IPS DF 6.9 (cell line): Measurements from ENCODE around the gene SLC39A12.

Experiments
- DNase-seq: peaks from one replicate; pipeline ENCODE4 v3.0.0-alpha.2; 2013; ENCODE audit warnings: low read depth, low spot score
- H3K27ac ChIP-seq: one replicate; pipeline ENCODE4 v1.5.1; 2013; ENCODE audit warnings: low read length, control low read depth
- H3K27me3 ChIP-seq: 2 replicates; pipeline ENCODE4 v1.6.1; 2013; ENCODE audit warnings: mild to moderate bottlenecking, low read length; ENCODE audit not compliant: control insufficient read depth, insufficient read depth
- H3K36me3 ChIP-seq: 2 replicates; pipeline ENCODE4 v1.6.1; 2013; ENCODE audit warnings: low read length; ENCODE audit not compliant: control insufficient read depth, insufficient read depth
- H3K4me1 ChIP-seq: 2 replicates; pipeline ENCODE4 v1.6.1; 2013; ENCODE audit warnings: low read length; ENCODE audit not compliant: control insufficient read depth, insufficient read depth
- H3K4me3 ChIP-seq: 2 replicates; pipeline ENCODE4 v1.5.1; 2013; ENCODE audit warnings: mild to moderate bottlenecking, low read length
- H3K9me3 ChIP-seq: 2 replicates; pipeline ENCODE4 v1.6.1; 2013; ENCODE audit warnings: low read length, inconsistent platforms; ENCODE audit not compliant: control insufficient read depth, insufficient read depth
- WGBS: extraction: QIAGEN DNeasy Blood & Tissue Kit; methylation state at CpG from one replicate; pipeline ENCODE4 v1.1.7; 2013; ENCODE audit warnings: mixed read lengths, missing lambda C conversion rate; ENCODE audit not compliant: insufficient read length, insufficient coverage; 5-methylcytosine and 5-hydroxymethylcytosine counted together

Gene SLC39A12

DNA sequence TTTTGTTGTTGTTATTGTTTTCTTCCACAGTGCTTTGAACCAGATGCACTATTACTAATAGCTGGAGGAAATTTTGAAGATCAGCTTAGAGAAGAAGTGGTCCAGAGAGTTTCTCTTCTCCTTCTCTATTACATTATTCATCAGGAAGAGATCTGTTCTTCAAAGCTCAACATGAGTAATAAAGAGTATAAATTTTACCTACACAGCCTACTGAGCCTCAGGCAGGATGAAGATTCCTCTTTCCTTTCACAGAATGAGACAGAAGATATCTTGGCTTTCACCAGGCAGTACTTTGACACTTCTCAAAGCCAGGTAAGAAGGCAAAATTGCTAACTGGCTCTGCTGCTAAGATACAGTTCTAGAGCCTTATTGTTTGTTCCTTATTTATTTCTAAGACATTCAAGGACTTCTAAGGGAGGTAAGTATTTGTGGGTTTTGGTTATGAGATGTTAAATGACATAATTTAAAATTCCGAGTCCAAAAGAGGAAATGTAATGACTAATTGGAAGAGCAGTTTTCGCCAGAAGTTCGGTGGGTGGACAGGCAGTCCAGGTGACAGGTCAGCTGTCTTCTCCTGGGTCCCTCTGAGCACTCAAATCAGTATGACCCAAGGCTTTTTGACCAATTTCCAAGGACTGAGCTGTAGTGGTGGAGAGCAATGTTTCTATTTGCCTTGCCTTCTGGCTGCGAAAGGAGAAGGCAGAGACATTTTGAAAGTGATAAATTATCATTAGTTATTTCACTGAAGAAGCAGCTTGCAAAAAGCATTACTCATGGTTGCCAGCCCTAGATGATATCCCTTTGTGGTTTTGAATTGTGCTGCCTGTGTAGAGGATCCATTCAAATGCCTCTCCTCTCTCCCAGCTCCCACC, 10.1 kb downstream of the SLC39A12 start:
- Histone ChIP-seq H3K27me3 (no peaks in the 10 kb centered on the region), H3K4me3 (no peak overlapping the region), H3K9me3 (no peaks in the 10 kb centered on the region; the same call in 1 of the 2 replicates), H3K36me3 (no peaks in the 10 kb centered on the region), H3K27ac (no peak overlapping the region), H3K4me1 (no peaks in the 10 kb centered on the region)
- WGBS = 100% methylated on average over 1 of the region's 4 CpGs
- DNase-seq = no peak

- WGBS = no CpG with 5 or more reads among the region's 3 CpGs
- no peak for DNase-seq
- no peaks in the 10 kb centered on the region; the same call in 1 of the 2 replicates for H3K9me3 ChIP-seq
- no peaks in the 10 kb centered on the region for H3K36me3 ChIP-seq
- H3K27me3 ChIP-seq = no peaks in the 10 kb centered on the region
- no peaks in the 10 kb centered on the region for H3K4me1 ChIP-seq
- H3K4me3 ChIP-seq = no peak overlapping the region
- H3K27ac ChIP-seq = no peak overlapping the region
Measured at GRCh38 chr10:17963431-17963830, 11.7 kb downstream of the SLC39A12 start.

DNA sequence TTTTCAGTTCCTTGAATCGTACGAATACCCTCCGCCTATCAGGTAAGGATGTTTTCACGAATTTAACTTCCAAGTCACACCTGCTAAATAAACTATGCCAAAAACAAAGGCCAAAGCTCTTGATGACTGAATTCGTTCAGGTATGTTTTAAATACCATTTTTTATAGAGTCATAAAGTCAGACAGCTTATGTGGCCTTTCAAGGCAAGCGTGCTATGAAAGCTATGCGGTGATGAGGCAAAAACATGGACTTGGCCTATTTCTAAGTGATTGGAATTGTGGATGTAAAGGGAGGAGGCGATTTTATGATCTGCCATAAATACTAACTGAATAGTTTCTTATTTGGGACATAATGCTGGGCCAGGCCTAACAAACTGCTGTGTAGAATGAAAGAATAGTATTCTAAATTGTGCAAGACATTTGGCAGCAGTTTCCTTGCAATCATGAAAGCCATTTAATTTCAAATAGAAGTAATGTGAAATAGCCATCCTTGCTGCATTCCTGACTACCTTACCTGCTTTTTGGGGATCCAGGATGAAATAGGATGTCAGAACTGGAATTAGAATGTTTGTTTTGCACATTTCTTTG, 14.0 kb downstream of the SLC39A12 start:
- H3K27me3 ChIP-seq = no peaks in the 10 kb centered on the region
- H3K36me3 ChIP-seq = no peaks in the 10 kb centered on the region
- H3K9me3 ChIP-seq = no peaks in the 10 kb centered on the region
- no peaks in the 10 kb centered on the region for H3K4me1 ChIP-seq
- no peak overlapping the region for H3K27ac ChIP-seq
- no peak for DNase-seq
- no CpG with 5 or more reads among the region's 8 CpGs for WGBS
- no peak overlapping the region for H3K4me3 ChIP-seq

GRCh38 chr10:17974505-17974904, 22.8 kb downstream of the SLC39A12 start:
- DNase-seq = no peak
- no peaks in the 10 kb centered on the region for H3K27me3 ChIP-seq
- H3K4me1 ChIP-seq = no peaks in the 10 kb centered on the region
- H3K36me3 ChIP-seq = no peaks in the 10 kb centered on the region
- no peaks in the 10 kb centered on the region for H3K9me3 ChIP-seq
- WGBS = no CpG with 5 or more reads among the region's 3 CpGs
- H3K27ac ChIP-seq = no peak overlapping the region
- H3K4me3 ChIP-seq = no peak overlapping the region

DNA sequence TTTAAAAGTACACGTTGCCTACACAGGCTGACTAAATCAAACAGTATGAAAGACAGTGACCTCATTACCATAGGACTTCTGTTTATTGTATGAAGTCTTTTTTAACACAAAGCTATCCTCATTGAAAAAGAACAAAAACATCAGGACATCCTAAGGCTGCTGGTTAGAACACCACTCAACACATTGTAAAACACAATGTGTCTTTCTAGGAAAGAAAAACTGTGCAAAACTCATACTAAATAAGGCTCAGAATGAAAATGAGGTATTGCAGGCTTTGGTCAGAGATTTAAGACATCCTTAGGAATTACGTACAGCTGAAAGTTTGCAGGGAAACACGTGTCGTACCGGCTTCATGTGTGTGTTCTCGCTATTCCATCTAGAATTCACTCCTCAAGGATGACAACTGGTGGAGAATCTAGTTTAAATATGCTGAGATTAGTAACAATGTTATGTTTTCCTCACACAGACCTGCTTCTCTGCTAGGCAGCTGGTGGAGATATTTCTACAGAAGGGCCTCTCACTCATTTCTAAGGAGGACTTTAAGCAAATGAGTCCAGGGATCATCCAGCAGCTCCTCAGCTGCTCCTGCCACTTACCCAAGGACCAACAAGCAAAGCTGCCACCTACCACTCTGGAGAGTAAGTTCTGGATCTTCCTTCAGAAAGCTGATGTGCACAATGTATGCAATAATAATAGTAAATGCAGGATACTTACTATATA, 29.3 kb downstream of the SLC39A12 start:
- Histone ChIP-seq H3K4me3 (no peak overlapping the region), H3K4me1 (no peaks in the 10 kb centered on the region; the same call in 1 of the 2 replicates), H3K27ac (no peak overlapping the region), H3K27me3 (no peaks in the 10 kb centered on the region), H3K36me3 (no peaks in the 10 kb centered on the region), H3K9me3 (no peaks in the 10 kb centered on the region)
- no peak for DNase-seq
- no CpG with 5 or more reads among the region's 6 CpGs for WGBS

GRCh38 chr10:17981766-17982380, 30.2 kb downstream of the SLC39A12 start:
- H3K4me3 ChIP-seq = no peak overlapping the region
- H3K4me1 ChIP-seq = no peaks in the 10 kb centered on the region; the same call in 1 of the 2 replicates
- H3K27ac ChIP-seq = no peak overlapping the region
- no CpG with 5 or more reads among the region's 1 CpG for WGBS
- no peaks in the 10 kb centered on the region for H3K9me3 ChIP-seq
- no peaks in the 10 kb centered on the region for H3K27me3 ChIP-seq
- H3K36me3 ChIP-seq = no peaks in the 10 kb centered on the region
- no peak for DNase-seq

DNA sequence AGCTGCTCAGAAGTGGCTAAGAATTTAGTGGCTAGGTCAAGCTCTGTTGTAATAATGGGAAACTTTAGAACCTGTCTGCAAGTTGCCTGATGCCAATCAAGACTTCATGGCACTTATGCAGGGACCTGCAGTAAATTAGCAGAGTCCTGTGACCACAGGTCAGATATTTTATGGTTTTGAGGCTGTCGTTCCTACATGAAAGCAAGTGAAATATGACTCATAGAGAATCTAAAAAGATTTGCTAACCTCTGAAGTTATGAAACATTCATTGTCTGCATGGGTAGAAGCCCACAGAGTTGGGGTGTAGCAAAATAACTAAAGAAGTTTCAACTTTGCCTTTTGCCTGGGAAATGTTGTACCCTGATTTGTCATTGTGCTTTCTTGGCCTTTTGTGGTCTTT, 32.3 kb downstream of the SLC39A12 start:
- Histone ChIP-seq H3K27ac (no peak overlapping the region), H3K4me3 (no peak overlapping the region), H3K4me1 (no peaks in the 10 kb centered on the region; the same call in 1 of the 2 replicates), H3K9me3 (no peaks in the 10 kb centered on the region), H3K36me3 (no peaks in the 10 kb centered on the region), H3K27me3 (no peaks in the 10 kb centered on the region)
- no peak for DNase-seq
- WGBS = no CpG with 5 or more reads among the region's 1 CpG

DNA sequence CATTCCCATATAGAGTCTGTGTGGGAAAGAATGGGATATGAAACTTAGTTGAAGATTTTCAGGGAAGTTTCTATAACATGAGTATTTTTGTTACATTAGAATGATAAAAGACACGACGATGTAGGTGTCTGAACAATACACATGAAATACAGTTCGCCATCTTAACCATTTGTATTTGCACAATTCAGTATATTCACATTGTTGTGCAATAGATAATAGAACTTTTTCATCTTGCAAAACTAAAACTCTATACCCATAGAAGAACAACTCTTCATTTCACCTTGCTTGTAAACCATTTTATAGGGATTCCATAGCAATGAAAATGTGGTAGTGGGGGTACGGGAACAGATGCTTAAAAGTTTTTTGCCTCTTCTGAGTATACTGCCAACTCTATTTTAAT, 32.8 kb downstream of the SLC39A12 start:
- Histone ChIP-seq H3K27ac (no peak overlapping the region), H3K9me3 (no peaks in the 10 kb centered on the region), H3K4me1 (no peaks in the 10 kb centered on the region; the same call in 1 of the 2 replicates), H3K4me3 (no peak overlapping the region), H3K36me3 (no peaks in the 10 kb centered on the region), H3K27me3 (no peaks in the 10 kb centered on the region)
- DNase-seq = no peak
- no CpG with 5 or more reads among the region's 4 CpGs for WGBS

DNA sequence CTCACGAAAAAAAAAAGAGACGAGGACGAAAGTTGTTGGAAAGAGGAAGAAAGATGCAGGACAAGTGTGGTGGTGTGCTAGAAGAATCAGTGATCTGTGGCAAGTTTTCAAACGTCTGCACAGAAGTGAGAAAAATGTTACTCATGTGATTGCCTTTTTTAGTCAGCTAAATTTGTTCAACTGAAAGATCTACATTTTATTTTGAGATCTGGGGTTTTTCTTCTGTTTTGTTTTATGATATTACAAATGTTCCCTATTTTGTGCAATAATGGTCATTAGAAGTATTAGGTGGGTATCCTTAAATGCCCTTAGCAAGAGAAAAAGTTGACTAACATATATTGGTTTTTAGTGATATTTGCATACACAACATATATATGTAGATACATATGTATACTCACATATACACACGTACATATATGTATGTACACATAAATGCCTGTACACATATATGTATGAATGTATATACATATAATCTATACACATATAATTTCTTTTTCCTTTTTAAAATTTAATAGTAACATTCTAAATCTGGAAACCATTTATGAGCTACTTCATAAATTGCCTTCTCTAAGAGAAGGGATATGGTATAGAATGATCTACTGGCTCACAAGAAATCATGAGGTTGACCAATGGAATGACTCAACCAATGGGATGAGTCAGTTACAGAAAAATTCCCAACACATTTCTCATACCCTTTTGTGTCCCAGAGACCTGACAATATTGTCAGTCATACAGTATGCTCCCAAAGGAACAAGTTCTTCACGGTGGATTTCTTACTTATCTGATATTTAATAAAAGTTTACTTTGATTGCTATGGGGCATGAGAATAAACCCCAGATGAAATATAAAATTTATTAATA, 38.4 kb downstream of the SLC39A12 start:
- Histone ChIP-seq H3K27ac (no peak overlapping the region), H3K9me3 (no peaks in the 10 kb centered on the region), H3K27me3 (no peaks in the 10 kb centered on the region), H3K4me3 (no peak overlapping the region), H3K4me1 (no peaks in the 10 kb centered on the region), H3K36me3 (no peaks in the 10 kb centered on the region)
- DNase-seq = no peak
- WGBS = 100% methylated on average over 2 of the region's 6 CpGs
